H1 (cell line): Measurements from ENCODE around the gene GDPD5. TPM values are rescaled to one million over a fixed set of nuclear protein-coding genes. Genes with fewer than 3 reads are reported as not detected.

Source experiments
- CTCF ChIA-PET: fragments of 300-600 bp; sonication (Branson Sonifier 250); formaldehyde crosslinking; loops from one replicate; lab custom pipeline; 2021; ENCODE audit not compliant: partially characterized antibody; lab: Charles Lee
- POLR2A ChIA-PET: fragments of 300-600 bp; sonication (Branson Sonifier 250); formaldehyde crosslinking; loops from one replicate; lab custom pipeline; 2021; ENCODE audit warnings: inconsistent platforms; ENCODE audit not compliant: partially characterized antibody; lab: Charles Lee
- DNase-seq, 2 experiments: peaks; one replicate each; pipeline versions ENCODE4 v3.0.0 to v3.0.0-alpha.2; 2010 to 2022; ENCODE audit warnings: low spot score in 2 of 2, low read depth in 1 of 2, mixed read lengths in 1 of 2
- FAIRE-seq: peaks from 2 replicates; lab custom pipeline; 2011; peaks lifted over from hg19 to GRCh38; lab: Jason Lieb, UNC
- H2AFZ ChIP-seq: 2 replicates; pipeline ENCODE4 v1.8.1; 2012; ENCODE audit warnings: low read length, inconsistent platforms
- H2AK5ac ChIP-seq: 2 replicates; pipeline ENCODE4 v1.6.1; 2013; ENCODE audit warnings: low read depth, low read length
- H2BK120ac ChIP-seq: replicated peaks from 2 replicates; pipeline ENCODE3; 2013; ENCODE audit warnings: low read depth, low read length, inconsistent platforms
- H2BK12ac ChIP-seq: 2 replicates; pipeline ENCODE4 v1.6.1; 2013; ENCODE audit warnings: low read depth, low read length
- H2BK15ac ChIP-seq: 2 replicates; pipeline ENCODE4 v1.6.1; 2013; ENCODE audit warnings: low read length
- H2BK20ac ChIP-seq: 2 replicates; pipeline ENCODE4 v1.6.1; 2013; ENCODE audit warnings: low read length
- H2BK5ac ChIP-seq: 2 replicates; pipeline ENCODE4 v1.6.1; 2013; ENCODE audit warnings: low read depth, low read length
- H3K14ac ChIP-seq: 2 replicates; pipeline ENCODE4 v1.6.1; 2013; ENCODE audit warnings: inconsistent platforms; ENCODE audit not compliant: insufficient read length
- H3K18ac ChIP-seq: 2 replicates; pipeline ENCODE4 v1.6.1; 2013; ENCODE audit warnings: low read length; ENCODE audit errors: extremely low read depth
- H3K23ac ChIP-seq: 2 replicates; pipeline ENCODE4 v1.6.1; 2013; ENCODE audit warnings: inconsistent platforms; ENCODE audit not compliant: insufficient read length
- H3K23me2 ChIP-seq: 2 replicates; pipeline ENCODE4 v1.6.1; 2013; ENCODE audit warnings: low read depth, low read length
- H3K27ac ChIP-seq: 2 replicates; pipeline ENCODE4 v1.6.1; 2011; ENCODE audit warnings: low read depth, low read length, inconsistent platforms
- H3K27me3 ChIP-seq, 4 experiments: replicated peaks in 1 of 4; 1 replicate in 1 of 4; 2 replicates in 3 of 4; pipeline versions ENCODE4 v1.6.1 to v1.8.1; 2011 to 2013; ENCODE audit warnings: low read length in 3 of 4, mild to moderate bottlenecking in 3 of 4, inconsistent platforms in 2 of 4, mixed read lengths in 2 of 4, moderate library complexity in 1 of 4; ENCODE audit not compliant: control insufficient read depth in 3 of 4, insufficient read depth in 3 of 4; ENCODE audit errors: extremely low read depth in 1 of 4
- H3K36me3 ChIP-seq, 4 experiments: 2 replicates each; pipeline versions ENCODE4 v1.6.1 to v1.8.1; 2011 to 2013; ENCODE audit warnings: mild to moderate bottlenecking in 4 of 4, low read length in 3 of 4, moderate library complexity in 2 of 4, control low read depth in 1 of 4, inconsistent platforms in 1 of 4; ENCODE audit not compliant: insufficient read depth in 4 of 4, control insufficient read depth in 2 of 4
- H3K4ac ChIP-seq: replicated peaks from 2 replicates; pipeline ENCODE3; 2013; ENCODE audit warnings: low read length, low read depth, mixed read lengths, inconsistent platforms; ENCODE audit not compliant: insufficient read length
- H3K4me1 ChIP-seq, 4 experiments: replicated peaks in 1 of 4; 1 replicate in 1 of 4; 2 replicates in 3 of 4; pipeline versions ENCODE4 v1.6.1 to v1.8.1; 2011 to 2013; ENCODE audit warnings: low read length in 3 of 4, inconsistent platforms in 2 of 4, mixed read lengths in 1 of 4; ENCODE audit not compliant: insufficient read depth in 4 of 4, control insufficient read depth in 3 of 4
- H3K4me2 ChIP-seq, 2 experiments: 2 replicates each; pipeline versions ENCODE4 v1.6.1 to v1.8.1; 2011 to 2013; ENCODE audit warnings: low read depth in 2 of 2, low read length in 2 of 2, control low read depth in 1 of 2, inconsistent platforms in 1 of 2, mild to moderate bottlenecking in 1 of 2; ENCODE audit not compliant: insufficient read depth in 1 of 2
- H3K4me3 ChIP-seq, 4 experiments: fragments of 200-600, 300-600 bp in 1 of 4; sonication (generic), shearing (Covaris generic), sonication (Bioruptor Twin) in 1 of 4; 2 replicates each; pipeline versions ENCODE4 v1.5.1 to v1.8.1; 2011 to 2016; ENCODE audit warnings: low read length in 4 of 4, low read depth in 3 of 4, control low read depth in 2 of 4, inconsistent platforms in 2 of 4, mild to moderate bottlenecking in 2 of 4, mixed read lengths in 1 of 4, moderate library complexity in 1 of 4; ENCODE audit not compliant: insufficient read depth in 2 of 4; ENCODE audit errors: extremely low read depth in 1 of 4
- H3K56ac ChIP-seq: replicated peaks from 2 replicates; pipeline ENCODE3; 2013; ENCODE audit warnings: low read depth, mild to moderate bottlenecking, mixed read lengths, low read length, inconsistent platforms; ENCODE audit not compliant: insufficient read length
- H3K79me1 ChIP-seq: 2 replicates; pipeline ENCODE4 v1.6.1; 2013; ENCODE audit warnings: low read depth, low read length, control low read depth
- H3K79me2 ChIP-seq, 2 experiments: 2 replicates each; pipeline versions ENCODE4 v1.6.1 to v1.8.1; 2012 to 2013; ENCODE audit warnings: low read length in 2 of 2, mild to moderate bottlenecking in 2 of 2, inconsistent platforms in 1 of 2; ENCODE audit not compliant: insufficient read depth in 2 of 2, control insufficient read depth in 1 of 2
- H3K9ac ChIP-seq, 4 experiments: replicated peaks in 1 of 4; 1 replicate in 1 of 4; 2 replicates in 3 of 4; pipeline versions ENCODE4 v1.6.1 to v1.8.1; 2011 to 2013; ENCODE audit warnings: low read depth in 3 of 4, low read length in 3 of 4, control low read depth in 2 of 4, mild to moderate bottlenecking in 2 of 4, moderate library complexity in 2 of 4, inconsistent platforms in 1 of 4; ENCODE audit errors: extremely low read depth in 1 of 4
- H3K9me3 ChIP-seq, 2 experiments: 2 replicates each; pipeline versions ENCODE4 v1.6.1 to v1.8.1; 2012 to 2013; ENCODE audit warnings: mild to moderate bottlenecking in 2 of 2, moderate library complexity in 2 of 2, control low read depth in 1 of 2, inconsistent platforms in 1 of 2, low read depth in 1 of 2, low read length in 1 of 2, mixed read lengths in 1 of 2; ENCODE audit not compliant: insufficient read depth in 2 of 2
- H4K20me1 ChIP-seq, 2 experiments: replicated peaks in 1 of 2; 2 replicates each; pipeline versions ENCODE3 to v1.8.1; 2011 to 2013; ENCODE audit warnings: inconsistent platforms in 2 of 2, low read length in 2 of 2, mild to moderate bottlenecking in 1 of 2; ENCODE audit not compliant: insufficient read depth in 2 of 2, control insufficient read depth in 1 of 2
- H4K5ac ChIP-seq: 2 replicates; pipeline ENCODE4 v1.6.1; 2013; ENCODE audit warnings: low read length, low read depth, mixed read lengths, inconsistent platforms; ENCODE audit not compliant: insufficient read length
- H4K8ac ChIP-seq: 2 replicates; pipeline ENCODE4 v1.8.0; 2013; ENCODE audit warnings: mild to moderate bottlenecking, moderate library complexity, low read length, inconsistent platforms; ENCODE audit not compliant: insufficient read depth; ENCODE audit errors: extremely low read depth
- H4K91ac ChIP-seq: replicated peaks from 2 replicates; pipeline ENCODE3; 2013; ENCODE audit warnings: low read length, mixed read lengths, inconsistent platforms; ENCODE audit not compliant: insufficient read length
- CEBPB ChIP-seq: IDR thresholded peaks from 2 replicates; pipeline ENCODE4 v1.6.1; 2012; ENCODE audit warnings: low read depth, low read length
- GTF2F1 ChIP-seq: IDR thresholded peaks from 2 replicates; pipeline ENCODE4 v1.6.1; 2012; ENCODE audit warnings: low read depth, low read length, improper control_type of control experiment, borderline replicate concordance
- JUN ChIP-seq: IDR thresholded peaks from 2 replicates; pipeline ENCODE4 v1.6.1; 2011; ENCODE audit warnings: low read depth, mild to moderate bottlenecking, improper control_type of control experiment, low read length
- KDM1A ChIP-seq: fragments of 200-600, 300-600 bp; sonication (generic); IDR thresholded peaks from 2 replicates; pipeline ENCODE4 v1.7.1; 2016; ENCODE audit warnings: mild to moderate bottlenecking, low read length, borderline replicate concordance
- PHF8 ChIP-seq: fragments of 200-600 bp; sonication (generic); conservative IDR thresholded peaks from 2 replicates; pipeline ENCODE4 v1.7.1; 2012; ENCODE audit warnings: low read depth, mild to moderate bottlenecking, inconsistent platforms, low read length, moderate library complexity
- RNF2 ChIP-seq: fragments of 200-900, 300-1000 bp; sonication (generic); IDR thresholded peaks from 2 replicates; pipeline ENCODE4 v1.7.1; 2016; ENCODE audit warnings: borderline replicate concordance, low read depth, mild to moderate bottlenecking, antibody characterized with exemption, low read length; ENCODE audit not compliant: poor library complexity, severe bottlenecking; ENCODE audit errors: missing control alignments
- SIX5 ChIP-seq: IDR thresholded peaks from 2 replicates; pipeline ENCODE4 v1.6.1; 2011; ENCODE audit warnings: mild to moderate bottlenecking, low read depth, low read length
- SP4 ChIP-seq: IDR thresholded peaks from 2 replicates; pipeline ENCODE4 v1.6.1; 2012; ENCODE audit warnings: low read length, inconsistent platforms
- TEAD4 ChIP-seq: IDR thresholded peaks from 2 replicates; pipeline ENCODE4 v1.6.1; 2012; ENCODE audit warnings: low read depth, low read length, inconsistent platforms, mixed read lengths
- ZNF274 ChIP-seq: IDR thresholded peaks from 2 replicates; pipeline ENCODE4 v1.7.0; 2012; ENCODE audit warnings: low read length, borderline replicate concordance; ENCODE audit errors: extremely low read depth
- WGBS, 2 experiments: shearing (Covaris generic) in 1 of 2; methylation state at CpG; one replicate each; pipeline versions ENCODE4 v1.1.6 to v1.1.7; 2013 to 2015; ENCODE audit warnings: low lambda C conversion rate in 2 of 2, mixed read lengths in 2 of 2, inconsistent platforms in 1 of 2, low coverage in 1 of 2, missing lambda C conversion rate in 1 of 2; ENCODE audit not compliant: insufficient replicate concordance in 2 of 2, insufficient coverage in 1 of 2, insufficient read length in 1 of 2; ENCODE audit errors: extremely low coverage in 1 of 2, missing lambda C conversion rate in 1 of 2; 5-methylcytosine and 5-hydroxymethylcytosine counted together
- polyA plus RNA-seq, 7 experiments: library from polyadenylated mRNA; depleted of rRNA in 3 of 7; stranded (reverse) in 5 of 7; unstranded in 2 of 7; fragments of >200 nt in 5 of 7; fragments of 200-250 nt in 2 of 7; gene quantifications; 1 replicate in 5 of 7; 2 replicates in 1 of 7; 4 replicates in 1 of 7; pipeline versions ENCODE4 v1.2.1 to v1.2.3, GENCODE V29; 2011 to 2013; ENCODE audit warnings: missing spikeins in 2 of 7, mixed read lengths in 2 of 7
- total RNA-seq: library from RNA; stranded (reverse); fragmentation: NEBNext Ultra II Directional; extraction: Animal tissue kit (Norgen Biotek cat#: 25700); gene quantifications from 2 replicates; pipeline ENCODE4 v1.2.1, GENCODE V29; 2021
- TF ChIP-seq, protein P1 (sequence below): IDR thresholded peaks from 2 replicates; pipeline ENCODE4 v1.6.1; 2012; ENCODE audit warnings: inconsistent platforms
- TF ChIP-seq, protein P2 (sequence below): IDR thresholded peaks from 2 replicates; pipeline ENCODE4 v1.6.1; 2012; ENCODE audit warnings: low read length, inconsistent platforms

The GDPD5 gene
- total and polyA plus RNA-seq, 2 of the 8 experiments (the other 6 are each of a cell fraction or from before 2014, with no cell fraction given) = 7.8 to 8.6 TPM

- Histone ChIP-seq H3K56ac (no peak overlapping the region), H3K23me2 (no peaks in the 10 kb centered on the region), H3K4me3 (no peak overlapping the region), H4K91ac (no peak overlapping the region), H4K8ac (no peak overlapping the region), H2BK12ac (no peak overlapping the region), H3K18ac (no peak overlapping the region), H3K4ac (no peak overlapping the region), H3K79me2 (no peaks in the 10 kb centered on the region), H3K4me2 (no peak overlapping the region), H3K27ac (no peak overlapping the region), H3K27me3 (no peaks in the 10 kb centered on the region), H4K20me1 (peaks cover 0 to 2% of the 10 kb centered on the region in 2 experiments), H3K36me3 (no peaks in the 10 kb centered on the region), H2BK5ac (no peak overlapping the region), H2AFZ (no peak overlapping the region), H2BK120ac (no peak overlapping the region), H2BK20ac (no peak overlapping the region), H3K23ac (no peak overlapping the region), H3K79me1 (no peaks in the 10 kb centered on the region), H2AK5ac (no peak overlapping the region), H3K9me3 (no peaks in the 10 kb centered on the region), H4K5ac (no peak overlapping the region), H3K4me1 (peaks cover 0 to 16% (median 6%) of the 10 kb centered on the region in 4 experiments; a peak in 4 of 7 replicates), H3K14ac (no peak overlapping the region), H2BK15ac (no peak overlapping the region), H3K9ac (no peak overlapping the region)
- POLR2A ChIA-PET = interaction anchor here (1.3 to 1.7 kb wide), 2 partner anchors 11 to 39 kb away, joined by 3 to 7 read pairs; partner anchors contain the start of gene KLHL35
- FAIRE-seq = no peak
- DNase-seq = no peak
- CTCF ChIA-PET = interaction anchor here (0.8 to 9.3 kb wide), 13 partner anchors 8 to 162 kb away, joined by 3 to 318 read pairs (median 6); partner anchors contain the start of genes GDPD5 and KLHL35
- 89% methylated on average over 12 of the region's 12 CpGs; no CpG with 5 or more reads in 1 of the 2 experiments for WGBS, 2 experiments
- no peak for TF ChIP-seq GTF2F1
- TF ChIP-seq PHF8 = no peak
- TF ChIP-seq, protein P1, sequence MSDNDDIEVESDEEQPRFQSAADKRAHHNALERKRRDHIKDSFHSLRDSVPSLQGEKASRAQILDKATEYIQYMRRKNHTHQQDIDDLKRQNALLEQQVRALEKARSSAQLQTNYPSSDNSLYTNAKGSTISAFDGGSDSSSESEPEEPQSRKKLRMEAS = no peak
- no peak for TF ChIP-seq SP4
- TF ChIP-seq TEAD4 = no peak
- TF ChIP-seq KDM1A = no peak
- TF ChIP-seq, protein P2, sequence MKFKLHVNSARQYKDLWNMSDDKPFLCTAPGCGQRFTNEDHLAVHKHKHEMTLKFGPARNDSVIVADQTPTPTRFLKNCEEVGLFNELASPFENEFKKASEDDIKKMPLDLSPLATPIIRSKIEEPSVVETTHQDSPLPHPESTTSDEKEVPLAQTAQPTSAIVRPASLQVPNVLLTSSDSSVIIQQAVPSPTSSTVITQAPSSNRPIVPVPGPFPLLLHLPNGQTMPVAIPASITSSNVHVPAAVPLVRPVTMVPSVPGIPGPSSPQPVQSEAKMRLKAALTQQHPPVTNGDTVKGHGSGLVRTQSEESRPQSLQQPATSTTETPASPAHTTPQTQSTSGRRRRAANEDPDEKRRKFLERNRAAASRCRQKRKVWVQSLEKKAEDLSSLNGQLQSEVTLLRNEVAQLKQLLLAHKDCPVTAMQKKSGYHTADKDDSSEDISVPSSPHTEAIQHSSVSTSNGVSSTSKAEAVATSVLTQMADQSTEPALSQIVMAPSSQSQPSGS = no peak
- TF ChIP-seq JUN = no peak
- TF ChIP-seq CEBPB = no peak
- no peak for TF ChIP-seq RNF2
- no peak for TF ChIP-seq ZNF274
- TF ChIP-seq SIX5 = no peak
Observed at GRCh38 chr11:75443043-75443442, 82.7 kb downstream of the GDPD5 start.
